HG02981 (cell line): ENCODE data around the gene FRZB.

Experiments used
- ATAC-seq: cut with Tn5 transposase; IDR thresholded peaks from one replicate; pipeline ENCODE4 v1.9.1; 2021; ENCODE audit warnings: mild to moderate bottlenecking, moderate library complexity; ENCODE audit not compliant: unreplicated experiment

FRZB gene

DNA sequence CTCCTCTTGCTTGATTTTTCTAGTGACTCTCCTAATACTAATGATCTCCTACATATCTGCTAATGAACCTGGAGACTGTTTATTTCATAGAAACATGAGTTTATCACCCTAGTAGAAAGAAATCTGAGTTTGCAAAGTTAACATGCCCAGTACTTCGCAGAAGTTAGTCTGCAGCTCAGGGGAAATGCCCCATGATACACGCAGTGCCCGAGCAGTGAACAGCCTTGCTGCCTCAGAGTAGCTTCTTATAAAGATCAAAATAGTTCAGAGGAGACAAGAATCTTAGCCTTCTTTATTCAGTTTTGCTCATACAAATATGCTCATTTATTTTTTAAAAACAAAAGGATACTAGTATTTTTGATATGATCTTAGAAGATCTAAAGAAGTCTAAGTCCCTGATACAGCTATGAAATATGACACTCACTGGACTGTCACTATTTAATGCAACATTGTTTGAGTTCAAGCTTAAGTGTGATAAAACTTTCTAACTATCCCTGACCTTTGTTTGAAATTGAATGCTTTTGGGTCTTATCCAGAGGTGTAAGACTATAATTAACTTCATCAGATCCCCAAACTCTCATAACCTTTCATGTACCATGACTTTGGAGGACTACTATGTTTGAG lies 20.5 kb downstream of the FRZB start:
- ATAC-seq, result no peak

DNA sequence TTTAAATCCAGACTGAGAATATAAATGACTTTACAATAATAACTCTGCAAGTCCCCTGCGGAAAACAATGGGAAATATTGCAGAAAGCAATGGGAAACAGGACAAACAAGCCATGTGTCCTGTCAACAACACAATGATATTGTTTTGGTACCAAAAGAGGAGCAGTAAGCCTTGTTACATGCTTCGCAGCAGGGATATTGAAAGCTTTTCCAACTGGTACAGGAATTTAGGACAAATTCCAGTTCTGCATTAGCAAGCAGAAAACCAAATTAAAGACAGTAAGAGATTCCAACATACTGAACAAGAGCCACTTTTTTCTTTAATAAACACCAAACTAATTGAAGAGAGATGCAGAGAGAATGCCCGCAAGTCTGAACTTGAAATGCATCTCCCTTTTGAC lies 30.0 kb downstream of the FRZB start:
- no peak for ATAC-seq

DNA sequence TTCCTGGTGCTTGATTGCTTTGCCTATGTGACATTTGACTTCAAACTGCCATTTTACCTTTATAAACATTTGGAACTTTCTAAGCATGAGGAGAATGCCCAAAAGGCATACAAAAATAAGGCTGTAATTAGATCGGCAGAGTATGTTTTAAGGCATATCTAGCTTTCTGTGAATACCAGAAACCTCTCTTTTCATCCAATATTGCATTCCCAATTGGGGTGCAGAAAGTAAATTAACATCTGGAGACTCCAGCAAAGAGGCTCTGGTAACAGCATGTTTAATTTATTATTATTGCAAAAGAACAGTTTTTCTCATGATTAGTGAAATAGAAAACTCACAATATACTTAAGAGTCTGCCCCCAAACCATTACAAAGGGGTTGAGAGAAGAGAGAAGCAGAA lies 32.1 kb downstream of the FRZB start:
- ATAC-seq, result no peak

DNA sequence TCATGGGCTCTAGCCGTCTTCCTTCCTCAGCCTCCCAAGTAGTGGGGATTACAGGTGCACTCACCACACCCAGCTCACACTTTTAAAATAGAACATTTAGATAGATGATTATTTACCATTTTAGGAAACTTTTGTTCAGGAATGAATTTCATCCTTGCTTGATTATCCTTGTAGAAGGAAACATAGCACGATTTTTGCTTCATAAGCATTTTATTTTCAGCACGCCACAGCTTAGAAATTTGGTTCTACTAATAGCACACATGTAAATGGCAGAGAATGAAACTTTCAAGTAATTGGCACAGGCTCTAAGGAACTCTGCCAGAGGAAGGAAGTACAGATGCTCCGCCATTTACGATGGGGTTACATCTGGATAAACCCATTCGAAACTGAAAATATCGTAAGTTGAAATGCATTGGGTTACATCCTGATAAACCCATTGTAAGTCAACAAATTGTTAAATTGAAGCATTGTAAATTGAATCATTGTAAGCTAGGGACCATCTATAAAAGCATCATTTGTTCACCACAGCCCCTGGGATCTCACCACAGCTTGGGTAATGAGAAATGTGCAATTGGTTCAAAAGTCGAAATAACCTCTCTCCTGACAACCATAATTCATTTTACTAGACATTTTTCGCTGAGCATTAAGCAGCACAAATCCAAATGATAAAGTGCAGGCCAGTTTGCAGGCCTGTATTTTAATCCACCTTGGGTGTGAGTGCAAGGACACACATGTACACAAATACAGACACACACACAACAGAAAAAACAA lies 33.2 kb downstream of the FRZB start:
- no peak for ATAC-seq

DNA sequence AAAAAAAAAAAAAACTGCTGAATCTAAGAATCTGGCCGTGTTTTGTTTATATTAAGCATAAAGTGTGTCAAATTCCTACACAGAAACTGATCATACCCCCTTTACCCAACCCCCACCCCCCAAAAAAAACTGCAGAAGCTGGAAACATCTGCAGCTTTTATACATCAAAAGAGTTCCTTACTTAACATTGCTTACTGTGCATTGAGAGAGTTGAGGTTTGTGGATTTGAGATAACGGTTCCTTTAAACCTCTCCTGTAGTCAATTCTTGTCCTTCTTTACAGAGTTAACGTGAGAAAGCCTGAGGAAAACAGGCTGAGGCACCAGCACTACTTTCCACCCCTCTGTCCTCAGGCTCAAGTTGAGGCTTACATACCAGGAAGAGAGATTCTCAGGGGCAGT lies 34.5 kb downstream of the FRZB start:
- no peak for ATAC-seq

DNA sequence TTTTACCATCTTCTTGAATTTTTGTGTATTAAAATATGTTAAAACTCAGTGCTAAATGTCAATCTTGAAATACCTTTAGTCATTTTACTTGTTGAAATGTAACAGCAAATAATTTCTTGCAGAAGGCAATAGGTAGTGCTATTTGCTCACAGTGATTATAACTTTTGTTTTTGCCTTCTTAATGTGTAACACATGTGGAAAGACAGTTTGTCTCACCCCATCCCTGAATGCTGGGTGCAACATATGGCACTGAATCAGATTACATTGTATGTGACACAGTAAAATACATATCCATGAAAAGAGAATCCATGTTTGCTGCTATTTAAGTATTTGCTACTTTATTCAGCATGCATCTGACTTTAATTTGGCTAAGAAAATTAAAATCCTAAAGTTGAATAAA lies 35.3 kb downstream of the FRZB start:
- no peak for ATAC-seq

DNA sequence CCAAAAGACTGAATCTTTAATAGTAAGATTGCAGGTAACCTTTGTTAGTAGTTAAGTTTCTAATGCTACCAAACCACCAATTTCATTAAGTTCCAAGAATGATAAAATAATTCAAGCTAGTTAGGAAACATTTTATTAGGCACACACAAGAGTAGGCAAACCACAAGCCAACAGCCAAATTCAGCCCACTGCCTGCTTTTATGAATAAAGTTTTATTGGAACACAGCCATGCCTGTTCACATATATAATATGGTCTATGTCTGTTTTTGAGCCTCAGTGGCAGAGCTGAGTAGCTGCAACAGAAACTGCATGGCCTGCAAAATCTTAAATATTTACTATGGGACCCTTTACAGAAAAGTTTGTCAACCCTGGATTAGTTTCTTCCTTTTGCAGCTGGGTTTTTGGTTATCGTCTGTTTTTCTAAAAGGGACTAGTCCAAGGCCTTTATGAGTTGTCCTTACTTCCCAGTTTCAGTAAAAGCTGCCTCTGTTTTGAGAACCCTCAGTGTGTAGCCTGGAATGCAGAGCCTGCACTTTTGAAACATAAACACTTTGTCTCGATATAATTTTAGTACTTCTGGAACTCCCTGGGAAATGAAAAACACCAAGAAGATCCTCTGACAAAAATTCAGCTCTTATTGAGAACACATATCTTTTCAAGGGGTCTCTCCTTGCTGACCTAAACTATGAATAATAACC lies 39.1 kb downstream of the FRZB start:
- ATAC-seq, result no peak

DNA sequence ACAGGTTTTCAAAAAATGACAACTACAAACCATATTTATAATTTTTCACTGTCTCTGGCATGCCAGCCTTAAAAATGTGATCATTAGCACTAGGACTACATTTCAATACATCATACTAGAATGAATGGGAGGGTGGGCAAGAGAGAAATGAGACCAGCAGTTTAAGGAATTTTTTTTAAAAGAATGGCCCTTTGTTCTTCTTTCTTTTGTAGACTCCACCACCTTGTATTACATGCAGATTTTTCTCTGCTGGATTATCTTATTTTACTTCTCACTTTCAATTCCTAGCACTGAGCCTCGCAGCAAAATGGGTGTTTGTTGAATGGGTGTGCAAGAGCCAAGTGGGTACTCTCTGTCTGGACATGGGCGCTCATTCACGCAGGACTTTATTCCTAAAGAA lies 39.9 kb downstream of the FRZB start:
- no peak for ATAC-seq

DNA sequence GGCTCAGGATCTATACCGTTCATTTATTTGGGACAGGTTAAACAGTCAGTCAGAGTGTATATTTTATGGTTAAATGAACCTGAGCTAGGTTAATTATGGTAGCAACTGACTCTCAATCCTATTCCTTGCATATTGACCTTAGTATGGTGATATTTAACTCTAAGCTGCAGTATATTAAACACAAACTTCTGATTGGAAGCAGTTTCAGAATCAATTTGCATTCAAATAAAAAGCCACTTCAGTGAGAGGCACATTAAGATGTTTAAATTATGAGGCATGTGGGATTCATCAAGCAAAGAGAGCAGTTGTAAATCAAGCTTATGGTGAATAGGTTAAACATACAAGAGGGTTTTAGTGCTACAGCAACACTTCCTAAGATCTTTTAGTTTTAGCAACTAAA lies 40.4 kb downstream of the FRZB start:
- ATAC-seq, result no peak

DNA sequence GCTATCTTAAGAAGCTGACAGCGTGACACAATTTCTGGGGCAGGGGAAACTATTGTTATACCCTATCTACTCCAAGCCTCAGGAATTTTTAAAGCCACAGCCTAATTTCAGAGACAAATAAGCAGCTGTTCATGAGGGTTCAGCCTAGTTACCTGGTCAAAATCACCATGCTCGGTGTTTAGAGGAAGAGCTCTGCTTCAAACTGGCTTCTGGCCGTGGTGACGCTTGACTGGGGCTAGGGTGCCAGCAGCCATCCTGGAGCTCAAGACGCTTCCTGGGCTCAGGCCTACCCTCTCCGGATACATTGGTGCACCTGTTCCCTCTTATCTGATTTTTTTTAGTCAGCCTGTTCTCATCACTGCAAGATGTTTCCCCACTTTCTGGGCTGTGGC lies 41.7 kb downstream of the FRZB start:
- ATAC-seq, result no peak

DNA sequence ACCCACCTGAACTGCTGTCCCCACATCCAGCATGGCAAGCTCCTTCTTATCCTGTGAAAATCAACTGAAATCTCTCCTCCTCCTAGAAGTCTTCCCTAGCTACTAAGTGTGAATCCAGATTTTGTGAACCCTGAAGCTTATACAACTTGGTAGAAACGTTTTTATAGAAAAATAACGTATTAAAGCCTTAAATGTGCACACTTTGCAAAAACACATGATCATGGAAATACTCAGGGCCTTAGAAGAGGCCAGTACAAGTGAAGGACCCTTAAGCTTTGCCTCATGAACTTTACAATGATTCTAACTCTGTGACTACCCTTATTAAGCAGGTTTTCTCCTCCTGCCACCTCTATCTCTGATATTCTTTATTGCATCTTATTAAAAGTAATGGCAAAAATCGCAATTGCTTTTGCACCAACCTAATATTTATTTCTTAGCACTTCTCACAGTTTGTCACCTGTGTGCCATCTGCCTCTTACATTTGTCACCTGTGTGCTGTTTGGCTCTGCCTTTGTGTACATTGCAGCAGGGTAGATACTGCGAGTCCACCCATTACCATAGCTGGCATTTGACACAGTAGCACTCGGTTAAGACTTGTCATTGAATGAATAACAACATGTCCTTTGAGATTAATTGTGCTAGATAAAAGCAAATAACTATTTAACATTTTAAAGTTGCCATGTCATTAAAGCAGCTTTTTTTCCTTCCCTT lies 42.2 kb downstream of the FRZB start:
- no peak for ATAC-seq

DNA sequence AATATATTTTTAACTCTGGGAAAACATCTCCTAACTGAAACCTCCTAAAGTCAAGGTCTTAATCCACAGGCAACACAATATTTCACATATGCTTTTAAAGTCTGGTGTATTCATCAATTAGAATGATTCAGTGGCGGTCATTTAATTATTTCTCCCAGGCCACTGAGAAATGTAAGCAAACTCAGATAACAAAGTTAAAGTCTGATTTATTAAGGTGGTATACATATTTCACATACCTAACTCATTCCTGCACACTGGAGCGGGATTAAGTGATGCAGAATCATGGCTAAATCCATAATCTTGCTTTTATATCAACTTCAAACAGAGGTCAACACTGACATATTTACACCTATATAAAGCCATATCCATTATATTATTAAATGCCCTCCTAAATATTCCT lies 43.7 kb downstream of the FRZB start:
- ATAC-seq, result no peak

DNA sequence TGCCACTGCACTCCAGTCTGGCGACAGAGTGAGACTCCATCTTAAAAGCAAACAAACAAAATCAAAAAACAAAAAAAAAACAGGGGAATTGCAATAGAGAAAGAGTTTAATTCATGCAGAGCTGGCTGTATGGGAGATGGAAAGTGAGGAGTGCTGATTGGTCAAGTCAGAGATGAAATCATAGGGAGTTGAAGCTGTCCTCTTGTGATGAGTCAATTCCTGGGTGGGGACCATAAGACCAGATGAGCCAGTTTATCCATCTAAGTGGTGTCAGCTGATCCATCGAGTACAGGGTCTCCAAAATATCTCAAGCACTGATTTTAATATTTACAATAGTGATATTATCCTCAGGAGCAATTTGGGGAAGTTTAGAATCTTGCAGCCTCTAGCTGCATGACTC lies 45.3 kb downstream of the FRZB start:
- ATAC-seq, result no peak

DNA sequence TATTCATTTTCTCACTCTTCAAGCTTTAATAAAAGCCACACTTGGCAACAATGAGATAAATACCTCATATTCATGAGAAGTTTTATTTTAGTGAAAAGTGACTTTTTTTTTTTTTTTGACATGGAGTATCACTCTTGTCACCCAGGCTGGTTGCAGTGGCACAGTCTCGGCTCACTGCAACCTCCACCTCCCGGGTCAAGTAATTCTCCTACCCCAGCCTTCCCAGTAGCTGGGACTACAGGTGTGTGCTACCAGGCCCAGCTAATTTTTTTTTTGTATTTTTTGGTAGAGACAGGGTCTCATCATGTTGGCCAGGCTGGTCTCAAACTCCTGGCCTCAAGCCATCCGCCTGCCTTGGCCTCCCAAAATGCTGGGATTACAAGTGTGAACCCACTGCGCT lies 47.0 kb downstream of the FRZB start:
- ATAC-seq, result no peak

DNA sequence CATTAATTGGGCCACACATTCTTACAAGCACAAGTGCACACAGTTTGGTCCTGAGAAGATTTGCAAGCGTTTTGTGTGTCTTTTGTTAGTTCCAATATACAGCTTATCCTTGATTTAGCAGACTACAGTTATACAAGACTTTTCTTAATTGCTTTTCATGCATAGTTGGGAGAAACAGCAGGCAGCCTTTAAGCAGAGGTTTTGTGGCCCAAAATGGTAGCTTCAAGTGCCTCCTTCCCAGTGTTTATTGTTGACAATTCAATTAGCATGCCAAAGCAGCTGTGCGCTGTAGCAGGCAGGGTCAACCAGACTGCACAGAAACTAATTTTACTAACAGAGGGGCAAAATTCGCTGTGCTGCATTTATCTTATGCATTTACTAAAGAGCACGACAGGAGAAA lies 47.5 kb downstream of the FRZB start:
- ATAC-seq, result no peak

DNA sequence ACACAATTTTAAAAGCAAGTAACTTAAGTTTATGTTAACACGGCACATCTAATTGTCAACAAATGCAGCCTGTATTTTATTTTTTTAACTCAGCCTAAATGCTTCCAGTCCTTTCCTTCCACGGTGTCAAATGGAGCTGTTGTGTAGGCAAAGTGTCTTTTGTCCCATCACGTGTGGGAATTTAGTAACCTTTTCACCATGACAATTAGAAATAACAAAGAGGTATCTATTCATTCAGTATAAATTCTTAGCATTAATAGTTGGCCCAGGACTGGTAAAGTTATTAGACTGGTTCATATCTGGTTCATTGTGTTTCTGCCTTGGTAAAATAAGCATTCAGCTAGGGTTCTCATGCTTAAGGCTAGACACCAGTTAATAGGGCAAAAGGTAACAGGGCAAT lies 47.9 kb downstream of the FRZB start:
- ATAC-seq, result no peak

DNA sequence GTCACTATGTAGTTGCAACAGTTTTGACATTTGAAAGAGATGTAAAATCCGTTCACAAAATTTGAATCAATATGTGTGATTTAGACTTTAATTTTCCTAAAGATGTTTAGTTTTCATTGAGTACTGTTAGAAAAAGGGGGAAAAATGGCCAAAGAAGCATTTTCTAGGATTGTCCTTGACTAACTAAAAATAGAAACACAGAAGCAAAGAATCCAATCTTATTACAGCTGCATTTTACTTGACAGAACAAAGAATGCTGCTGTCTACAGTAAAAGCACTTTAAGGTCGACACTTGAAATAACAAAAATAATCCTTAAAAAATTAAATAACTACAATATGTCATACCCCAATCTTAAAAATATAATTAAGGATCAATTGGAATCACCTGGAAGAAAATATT lies 48.9 kb downstream of the FRZB start:
- no peak for ATAC-seq

DNA sequence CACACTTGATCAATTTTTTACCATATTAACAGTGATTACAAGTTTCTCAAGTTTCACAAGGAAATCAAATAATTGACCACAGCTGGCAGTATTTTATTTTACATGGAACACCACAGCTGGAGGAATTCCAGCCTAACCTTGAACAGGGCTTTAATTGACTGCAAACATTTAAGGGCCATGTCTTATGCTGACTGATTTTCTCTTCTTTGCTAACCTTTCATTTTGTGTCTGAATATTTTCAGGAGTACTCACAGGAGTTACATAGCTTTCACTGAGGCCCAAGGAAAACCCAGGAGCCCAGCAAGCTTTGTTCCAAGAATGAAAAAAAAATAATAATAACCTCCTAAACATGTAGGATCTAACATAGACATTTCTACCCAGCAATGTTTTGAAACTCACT lies 49.6 kb downstream of the FRZB start:
- ATAC-seq, result no peak

DNA sequence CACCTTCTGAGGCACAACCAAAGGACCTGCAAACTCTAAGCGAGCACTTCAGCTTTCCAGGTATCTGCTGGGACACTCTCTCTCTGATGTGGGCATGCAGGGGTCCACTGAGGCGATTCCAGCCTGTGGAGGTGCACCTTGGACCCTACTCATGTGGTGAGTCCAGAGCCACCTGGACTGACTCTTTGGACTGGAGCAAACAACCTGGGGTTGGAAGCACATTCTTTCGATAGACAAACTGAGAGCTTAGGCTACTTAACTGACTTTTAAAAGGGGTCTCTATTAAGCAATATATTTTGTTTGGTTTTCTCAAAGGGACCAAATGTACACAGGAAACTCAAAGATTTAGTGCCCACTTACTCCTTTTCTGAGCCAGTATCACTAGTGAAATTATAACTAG lies 51.6 kb downstream of the FRZB start:
- ATAC-seq, result no peak

DNA sequence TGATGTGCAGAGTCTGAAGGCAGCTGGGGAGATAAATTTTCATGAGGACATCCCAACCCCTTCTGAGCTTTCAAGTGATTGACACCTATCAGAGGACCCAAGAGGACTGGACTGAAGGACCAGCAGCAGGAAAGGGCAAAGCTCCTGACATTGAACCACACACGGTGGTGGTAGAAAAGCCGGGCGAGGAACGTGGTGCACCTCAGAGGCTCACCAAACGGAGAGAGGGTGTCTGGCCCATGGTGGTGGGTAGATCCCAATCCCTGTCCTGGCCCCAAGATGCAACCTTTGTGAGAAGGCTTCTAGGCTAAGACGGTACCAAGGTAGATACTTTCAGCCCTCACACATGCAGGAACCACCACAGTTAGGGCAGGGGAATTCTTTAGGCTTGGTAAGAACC lies 52.1 kb downstream of the FRZB start:
- ATAC-seq, result no peak

DNA sequence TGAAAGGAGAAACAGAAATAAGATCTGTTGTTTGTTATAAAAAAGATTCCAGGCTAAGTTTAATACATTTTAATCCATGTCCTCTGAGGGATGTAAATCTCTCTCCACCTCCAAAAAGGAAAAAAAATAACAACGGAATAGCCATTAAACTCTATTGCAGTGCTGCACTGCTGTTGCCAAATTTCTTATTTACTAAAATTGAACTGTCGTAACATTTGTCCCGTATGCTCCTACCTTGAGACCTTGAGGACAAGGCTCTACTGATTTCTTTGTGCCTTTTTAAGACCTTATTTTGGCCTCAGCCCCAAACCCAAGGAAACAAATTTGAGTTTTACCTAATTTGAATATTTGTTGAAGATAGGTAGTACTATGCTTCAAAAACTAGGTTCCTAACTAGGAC lies 56.4 kb downstream of the FRZB start:
- no peak for ATAC-seq

DNA sequence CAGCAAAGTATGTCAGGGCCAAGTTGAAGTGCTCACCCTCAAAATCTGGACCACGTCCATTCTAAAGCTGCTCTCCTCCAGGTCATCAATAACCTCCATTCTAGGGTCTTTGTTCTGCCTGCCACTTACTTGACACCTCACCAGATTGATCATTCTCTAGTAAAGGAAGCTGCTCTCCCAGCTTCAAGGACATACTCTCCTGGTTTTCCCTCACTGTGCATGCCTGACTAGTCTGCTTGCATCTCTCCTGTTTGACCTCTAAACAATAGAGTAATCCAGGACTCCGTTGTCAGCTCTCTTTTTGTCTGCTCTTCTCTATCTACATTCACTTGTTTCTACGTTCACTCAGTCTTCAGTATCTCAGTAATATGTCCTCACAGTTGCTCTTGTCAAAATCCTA lies 59.1 kb downstream of the FRZB start:
- no peak for ATAC-seq
